SK-N-SH (cell line): Measurements from ENCODE around the gene ACTR8. TPM values are rescaled to one million over a fixed set of nuclear protein-coding genes. Genes with fewer than 3 reads are reported as not detected.

ENCODE experiments used
- CTCF ChIA-PET: fragments of 300-600, 350-600 bp; formaldehyde crosslinking; extraction: SDS; loops from one replicate; lab custom pipeline; 2021; lab: Yijun Ruan, JAX
- POLR2A ChIA-PET: fragments of 350-600 bp; sonication (Branson Sonifier 250); formaldehyde crosslinking; extraction: SDS; loops from one replicate; lab custom pipeline; 2020; ENCODE audit warnings: antibody characterized with exemption, inconsistent platforms; lab: Yijun Ruan, JAX
- DNase-seq: peaks from one replicate; pipeline ENCODE4 v3.0.0; 2012
- H2AFZ ChIP-seq: fragments of 200-600 bp; sonication (generic); 2 replicates; pipeline ENCODE4 v1.8.1; 2016; ENCODE audit warnings: antibody characterized with exemption, mild to moderate bottlenecking, low read depth
- H3F3A ChIP-seq: fragments of 200-600 bp; sonication (generic); replicated peaks from 2 replicates; pipeline ENCODE3; 2016; ENCODE audit warnings: antibody characterized with exemption, mild to moderate bottlenecking; ENCODE audit not compliant: insufficient read depth
- H3K27ac ChIP-seq, 2 experiments: fragments of 200-500 bp in 1 of 2; fragments of 200-600 bp in 1 of 2; sonication (Bioruptor generic) in 1 of 2; sonication (generic), shearing (Covaris generic) in 1 of 2; 2 replicates each; pipeline versions ENCODE4 v1.5.1 to v1.6.1; 2014 to 2016; ENCODE audit warnings: low read depth in 2 of 2, inconsistent platforms in 1 of 2, low read length in 1 of 2, mild to moderate bottlenecking in 1 of 2, mixed read lengths in 1 of 2
- H3K27me3 ChIP-seq: fragments of 200-600 bp; sonication (generic), shearing (Covaris generic); 2 replicates; pipeline ENCODE4 v1.6.1; 2016; ENCODE audit warnings: mixed run types; ENCODE audit not compliant: insufficient read depth
- H3K36me3 ChIP-seq, 2 experiments: fragments of 200-500 bp in 1 of 2; fragments of 200-600 bp in 1 of 2; sonication (Bioruptor generic) in 1 of 2; sonication (generic) in 1 of 2; replicated peaks in 1 of 2; 2 replicates each; pipeline versions ENCODE3 to v1.5.1; 2014 to 2016; ENCODE audit warnings: low read length in 1 of 2, mild to moderate bottlenecking in 1 of 2; ENCODE audit not compliant: insufficient read depth in 2 of 2, control insufficient read depth in 1 of 2
- H3K4me1 ChIP-seq, 2 experiments: fragments of 200-500 bp in 1 of 2; fragments of 200-600 bp in 1 of 2; sonication (Bioruptor generic) in 1 of 2; sonication (generic), shearing (Covaris generic) in 1 of 2; 2 replicates each; pipeline versions ENCODE4 v1.5.1 to v1.6.1; 2014 to 2016; ENCODE audit warnings: low read depth in 1 of 2, low read length in 1 of 2, mixed run types in 1 of 2; ENCODE audit not compliant: insufficient read depth in 2 of 2, control insufficient read depth in 1 of 2
- H3K4me2 ChIP-seq: fragments of 200-600 bp; sonication (generic), shearing (Covaris generic); 2 replicates; pipeline ENCODE4 v1.6.1; 2017; ENCODE audit warnings: mixed run types
- H3K4me3 ChIP-seq, 2 experiments: fragments of 200-500 bp in 1 of 2; fragments of 200-600 bp in 1 of 2; sonication (Bioruptor generic) in 1 of 2; sonication (generic), shearing (Covaris generic) in 1 of 2; 2 replicates each; pipeline versions ENCODE4 v1.5.1 to v1.8.1; 2014 to 2016; ENCODE audit warnings: low read depth in 2 of 2, inconsistent platforms in 1 of 2, low read length in 1 of 2, mild to moderate bottlenecking in 1 of 2, mixed read lengths in 1 of 2, moderate library complexity in 1 of 2
- H3K79me2 ChIP-seq: fragments of 200-600 bp; sonication (generic); 2 replicates; pipeline ENCODE4 v1.8.1; 2017; ENCODE audit warnings: mild to moderate bottlenecking; ENCODE audit not compliant: insufficient read depth
- H3K9ac ChIP-seq: fragments of 200-600 bp; sonication (generic); 2 replicates; pipeline ENCODE4 v1.6.1; 2017; ENCODE audit warnings: mixed run types
- H3K9me2 ChIP-seq: fragments of 200-600 bp; sonication (generic); 2 replicates; pipeline ENCODE4 v1.6.1; 2017; ENCODE audit warnings: mixed run types
- H3K9me3 ChIP-seq: fragments of 200-600 bp; sonication (generic); 2 replicates; pipeline ENCODE4 v1.6.1; 2017; ENCODE audit warnings: mixed run types, mild to moderate bottlenecking, moderate library complexity
- H4K20me1 ChIP-seq: fragments of 200-600 bp; sonication (generic); 2 replicates; pipeline ENCODE4 v1.6.1; 2017; ENCODE audit warnings: mild to moderate bottlenecking, mixed run types; ENCODE audit not compliant: insufficient read depth
- CHD2 ChIP-seq: fragments of 150-350 bp; IDR thresholded peaks from 2 replicates; pipeline ENCODE4 v1.6.1; 2018; ENCODE audit warnings: low read length; ENCODE audit not compliant: partially characterized antibody
- CTCF ChIP-seq: fragments of 200-600 bp; sonication (generic); IDR thresholded peaks from 2 replicates; pipeline ENCODE4 v1.6.1; 2017; ENCODE audit warnings: antibody characterized with exemption, mild to moderate bottlenecking, moderate library complexity
- ELF1 ChIP-seq: IDR thresholded peaks from 2 replicates; pipeline ENCODE4 v1.4.0; 2012
- EP300 ChIP-seq, 2 experiments: IDR thresholded peaks; 2 replicates each; pipeline versions ENCODE4 v1.4.0 to v1.6.1; 2012; ENCODE audit warnings: borderline replicate concordance in 1 of 2, low read depth in 1 of 2, low read length in 1 of 2
- FOSL2 ChIP-seq: IDR thresholded peaks from 2 replicates; pipeline ENCODE4 v1.4.0; 2012; ENCODE audit warnings: low read depth, mild to moderate bottlenecking, moderate library complexity, borderline replicate concordance
- FOXJ3 ChIP-seq: sonication (generic); formaldehyde crosslinking; IDR thresholded peaks from 2 replicates; pipeline ENCODE4 v1.5.1; 2020; ENCODE audit warnings: mild to moderate bottlenecking, missing genetic modification reagents
- GATA2 ChIP-seq: sonication (generic); formaldehyde crosslinking; IDR thresholded peaks from 2 replicates; pipeline ENCODE4 v1.5.0; 2020; ENCODE audit warnings: mild to moderate bottlenecking, missing genetic modification reagents
- MAX ChIP-seq: IDR thresholded peaks from 2 replicates; pipeline ENCODE4 v1.4.0; 2012; ENCODE audit warnings: low read depth
- NFIC ChIP-seq: IDR thresholded peaks from 2 replicates; pipeline ENCODE4 v1.4.0; 2012; ENCODE audit warnings: borderline replicate concordance
- NRF1 ChIP-seq: IDR thresholded peaks from 2 replicates; pipeline ENCODE4 v1.6.1; 2012; ENCODE audit warnings: low read depth, mild to moderate bottlenecking, low read length
- PBX3 ChIP-seq: IDR thresholded peaks from 2 replicates; pipeline ENCODE4; 2012
- RCOR1 ChIP-seq: fragments of 150-350 bp; IDR thresholded peaks from 2 replicates; pipeline ENCODE4 v1.6.1; 2017; ENCODE audit warnings: antibody characterized with exemption, low read length
- SMC3 ChIP-seq: IDR thresholded peaks from 2 replicates; pipeline ENCODE4 v1.6.1; 2012; ENCODE audit warnings: low read depth, low read length, improper control_type of control experiment
- TAF1 ChIP-seq: IDR thresholded peaks from 2 replicates; pipeline ENCODE4 v1.6.1; 2012; ENCODE audit warnings: low read depth, mild to moderate bottlenecking, low read length, moderate library complexity, borderline replicate concordance
- TCF12 ChIP-seq: IDR thresholded peaks from 2 replicates; pipeline ENCODE4 v1.4.0; 2012
- YY1 ChIP-seq: IDR thresholded peaks from 2 replicates; pipeline ENCODE4 v1.4.0; 2012; ENCODE audit warnings: low read depth, mild to moderate bottlenecking
- WGBS: methylation state at CpG from one replicate; pipeline ENCODE4 v1.1.6; 2017; ENCODE audit warnings: low lambda C conversion rate; 5-methylcytosine and 5-hydroxymethylcytosine counted together
- polyA plus RNA-seq, 3 experiments: library from polyadenylated mRNA; depleted of rRNA; stranded (reverse); fragments of >200 nt; gene quantifications; 2 replicates each; pipeline ENCODE4 v1.2.3, GENCODE V29; 2012

Gene ACTR8
- polyA plus RNA-seq, 1 of the 3 experiments (the other 2 are of a cell fraction) = 17.7 TPM

- Histone ChIP-seq H3K27me3 (no peaks in the 10 kb centered on the region), H3K27ac (no peak overlapping the region), H3K9ac (no peak overlapping the region), H3K4me3 (no peak overlapping the region), H3K4me2 (no peak overlapping the region), H3K9me2 (no peaks in the 10 kb centered on the region), H3K9me3 (no peaks in the 10 kb centered on the region), H2AFZ (no peak overlapping the region), H4K20me1 (no peaks in the 10 kb centered on the region), H3K36me3 (no peaks in the 10 kb centered on the region), H3K79me2 (no peaks in the 10 kb centered on the region), H3F3A (no peaks in the 10 kb centered on the region), H3K4me1 (no peaks in the 10 kb centered on the region; a peak in 1 of 4 replicates)
- POLR2A ChIA-PET = no interaction called here
- DNase-seq = no peak
- no peak for TF ChIP-seq MAX
- no peak for TF ChIP-seq FOXJ3 (CRISPR knock-in tag)
- TF ChIP-seq YY1 = no peak
- no peak for TF ChIP-seq FOSL2
- no peak for TF ChIP-seq SMC3
- TF ChIP-seq EP300 (IDR thresholded peaks at IDR 0.05; ENCODE audit: borderline replicate concordance in 1 of 2, low read depth in 1 of 2, low read length in 1 of 2) = no peak
- no peak for TF ChIP-seq ELF1
- TF ChIP-seq CHD2 = no peak
- TF ChIP-seq NRF1 = no peak
- TF ChIP-seq RCOR1 = no peak
- TF ChIP-seq GATA2 (CRISPR knock-in tag) = no peak
- TF ChIP-seq NFIC = no peak
- no peak for TF ChIP-seq CTCF
- TF ChIP-seq TAF1 = no peak
- no peak for TF ChIP-seq PBX3
- TF ChIP-seq TCF12 = no peak
- 53% methylated on average over 5 of the region's 5 CpGs for whole genome bisulfite sequencing
- CTCF ChIA-PET = interaction anchor here (0.5 kb wide), 1 partner anchor 18 kb away, joined by 3 read pairs; no protein-coding TSS in a partner anchor
Measured at GRCh38 chr3:53821631-53822121, 60.3 kb downstream of the ACTR8 start.
